GM21717 (cell line): ENCODE data around the gene CBX6.
"Not testable (repeated sequence)": the region's sequence is repeated elsewhere in the genome, so short reads cannot be mapped to it uniquely, and the experiment has no call there.

Experiments
- ATAC-seq: cut with Tn5 transposase; IDR thresholded peaks from one replicate; pipeline ENCODE4 v1.9.1; 2021; ENCODE audit warnings: mild to moderate bottlenecking, moderate library complexity; ENCODE audit not compliant: unreplicated experiment

Gene CBX6

DNA sequence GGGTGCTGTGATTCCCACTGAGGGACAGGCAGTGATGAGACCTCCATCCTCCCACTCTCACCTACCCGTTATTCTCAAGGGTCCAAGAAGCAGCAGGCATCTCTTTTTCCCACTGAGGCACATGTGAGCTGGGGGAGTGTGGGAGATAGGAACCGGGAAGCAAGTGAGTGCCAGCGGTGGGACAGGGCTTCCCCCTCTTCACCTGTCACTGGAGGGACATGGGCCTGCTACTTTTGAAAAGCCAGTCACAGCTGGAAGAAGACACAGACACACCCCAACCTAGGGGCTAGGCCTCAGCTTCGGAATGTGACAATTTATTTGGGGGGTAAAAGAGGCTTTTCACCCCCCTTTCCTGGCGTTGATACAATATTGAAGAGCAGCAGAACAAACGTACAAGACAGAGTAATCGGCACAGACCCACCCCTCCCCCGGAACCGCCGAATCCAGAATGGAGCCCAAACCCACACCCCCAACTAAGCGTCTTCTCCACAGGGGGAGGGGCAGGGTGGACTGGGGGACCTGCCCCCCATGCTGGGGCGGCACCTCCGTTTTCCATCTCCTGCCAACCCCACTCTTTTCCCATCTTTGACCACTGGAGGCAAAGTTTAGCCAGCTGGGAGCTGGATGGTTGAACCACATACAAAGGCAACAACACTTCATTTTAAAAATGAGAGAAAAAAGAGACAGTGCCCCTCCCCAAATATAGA, 10.7 kb downstream of the CBX6 start:
- no peak for ATAC-seq

- ATAC-seq, result no peak
Observed at GRCh38 chr22:38860283-38861169, 11.5 kb downstream of the CBX6 start.

- ATAC-seq, result no peak
Observed at GRCh38 chr22:38859581-38860282, 12.3 kb downstream of the CBX6 start.

DNA sequence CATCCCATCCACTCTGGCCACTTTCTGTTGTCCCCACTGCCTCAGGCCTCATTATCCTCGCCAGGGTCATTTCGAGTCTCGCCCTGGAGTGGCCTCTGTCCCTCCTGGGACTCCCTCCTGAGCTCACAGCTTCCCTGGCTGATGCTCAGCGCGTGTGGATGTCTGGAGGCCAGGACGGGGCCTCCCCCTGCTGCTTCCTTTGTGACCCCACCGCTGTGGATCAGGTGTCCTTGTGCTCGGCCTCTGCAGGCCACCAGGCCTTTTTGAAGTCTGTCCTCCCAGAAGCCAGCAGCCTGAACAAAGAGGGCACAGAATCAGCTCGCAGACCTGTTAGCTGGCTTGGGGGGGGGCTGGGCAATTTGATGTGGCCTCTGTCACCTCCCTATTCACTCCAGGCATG, 13.5 kb downstream of the CBX6 start:
- ATAC-seq, result no peak

- ATAC-seq, result not testable (repeated sequence)
Observed at GRCh38 chr22:38854476-38854875, 17.5 kb downstream of the CBX6 start.

DNA sequence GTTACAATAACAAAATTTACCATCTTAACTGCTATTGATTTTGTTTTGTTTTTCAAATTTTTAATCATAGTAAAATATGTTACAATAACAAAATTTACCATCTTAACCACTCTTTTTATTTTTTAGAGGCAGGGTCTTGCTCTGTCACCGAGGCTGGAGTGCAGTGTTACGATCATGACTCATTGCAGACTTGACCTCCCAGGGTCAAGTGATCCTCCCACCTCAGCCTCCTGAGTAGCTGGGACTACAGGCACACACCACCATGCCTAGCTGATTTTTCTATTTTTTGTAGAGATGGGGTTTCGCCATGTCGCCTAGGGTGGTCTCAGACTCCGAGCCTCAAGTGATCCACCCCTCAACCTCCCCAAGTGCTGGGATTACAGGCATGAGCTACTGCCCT, 18.1 kb downstream of the CBX6 start:
- not testable (repeated sequence) for ATAC-seq

DNA sequence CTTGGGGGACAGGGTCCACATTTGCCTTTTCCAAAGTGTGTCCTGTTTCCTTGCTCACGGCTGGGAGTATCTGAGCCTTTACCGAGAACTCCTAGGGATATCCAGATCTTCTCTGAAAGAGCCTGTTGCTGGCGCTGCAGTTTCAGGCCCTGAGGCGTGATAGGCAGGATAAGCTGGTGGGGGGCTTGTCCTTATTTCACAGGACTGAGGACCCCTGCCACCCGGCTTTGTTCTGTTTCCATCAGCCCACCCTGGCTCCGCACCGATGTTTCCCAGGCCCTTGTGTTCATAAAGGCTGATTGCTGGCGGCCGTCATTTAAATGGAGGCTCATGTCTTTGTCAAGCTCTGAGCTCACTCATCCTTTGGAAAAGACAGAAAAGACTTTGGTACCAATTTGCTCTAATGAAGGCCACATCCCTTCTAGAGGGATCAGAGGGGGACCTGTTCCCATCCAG, 18.8 kb downstream of the CBX6 start:
- ATAC-seq, result no peak

GRCh38 chr22:38852522-38852921, 19.5 kb downstream of the CBX6 start:
- no peak for ATAC-seq

GRCh38 chr22:38850941-38851849, 20.8 kb downstream of the CBX6 start:
- ATAC-seq, result no peak

DNA sequence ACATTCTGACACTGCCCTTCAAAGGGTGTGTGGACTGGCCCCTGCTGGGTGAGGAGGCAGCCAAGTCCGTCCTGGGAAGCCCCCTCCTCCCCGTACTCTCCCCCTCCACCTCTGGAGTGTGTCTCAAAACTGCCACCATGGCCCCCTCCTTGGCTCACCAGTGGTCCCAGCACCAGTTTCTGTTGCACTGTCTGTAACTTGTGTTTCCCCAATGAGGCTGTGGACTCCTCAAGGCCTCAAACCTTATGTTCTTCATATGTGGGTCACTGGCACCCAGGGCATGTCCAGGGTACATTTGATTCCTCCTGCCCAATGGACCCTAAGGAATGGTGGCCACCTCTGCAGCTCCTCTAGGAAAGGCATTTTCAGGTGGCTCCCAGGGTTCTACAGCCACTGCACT, 21.6 kb downstream of the CBX6 start:
- ATAC-seq, result no peak

DNA sequence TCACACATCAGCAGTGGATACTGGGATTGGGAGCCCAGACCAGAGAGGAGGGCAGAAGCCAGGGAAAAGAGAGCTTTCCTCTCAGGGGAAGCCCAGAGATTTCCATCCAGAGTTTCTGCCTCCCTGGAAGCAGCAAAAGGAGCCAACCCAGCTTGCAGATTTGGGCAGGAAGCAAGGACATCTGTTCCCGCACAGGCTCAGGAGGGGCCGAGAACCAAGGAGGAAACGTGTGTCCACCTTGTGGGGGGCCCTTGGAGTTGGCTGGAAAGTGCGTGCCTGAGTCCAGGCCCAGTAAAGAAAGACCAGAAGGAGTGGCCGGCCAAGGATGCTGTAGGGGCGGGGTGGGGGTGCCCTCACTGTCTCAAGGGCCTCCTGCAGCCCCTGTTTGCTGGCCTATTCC, 22.2 kb downstream of the CBX6 start:
- no peak for ATAC-seq

DNA sequence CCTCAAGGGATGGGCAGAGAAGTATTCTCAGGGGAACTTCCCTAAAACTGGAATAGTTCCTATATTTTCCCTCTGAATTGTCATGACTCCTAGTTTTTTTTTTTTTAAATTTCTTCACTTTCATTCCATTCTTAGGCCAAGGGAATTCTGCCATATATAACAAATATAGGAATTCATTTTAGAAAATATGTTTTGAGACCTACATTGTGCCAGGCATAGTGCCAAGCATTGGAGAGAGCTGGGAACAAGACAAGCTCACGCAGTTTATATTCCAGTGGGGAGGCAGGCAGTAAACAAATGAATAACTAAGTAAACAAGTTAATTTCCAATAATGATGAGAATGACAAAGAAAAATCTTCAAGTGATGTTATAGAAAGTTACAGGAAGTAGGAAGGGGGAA, 25.6 kb downstream of the CBX6 start:
- no peak for ATAC-seq

DNA sequence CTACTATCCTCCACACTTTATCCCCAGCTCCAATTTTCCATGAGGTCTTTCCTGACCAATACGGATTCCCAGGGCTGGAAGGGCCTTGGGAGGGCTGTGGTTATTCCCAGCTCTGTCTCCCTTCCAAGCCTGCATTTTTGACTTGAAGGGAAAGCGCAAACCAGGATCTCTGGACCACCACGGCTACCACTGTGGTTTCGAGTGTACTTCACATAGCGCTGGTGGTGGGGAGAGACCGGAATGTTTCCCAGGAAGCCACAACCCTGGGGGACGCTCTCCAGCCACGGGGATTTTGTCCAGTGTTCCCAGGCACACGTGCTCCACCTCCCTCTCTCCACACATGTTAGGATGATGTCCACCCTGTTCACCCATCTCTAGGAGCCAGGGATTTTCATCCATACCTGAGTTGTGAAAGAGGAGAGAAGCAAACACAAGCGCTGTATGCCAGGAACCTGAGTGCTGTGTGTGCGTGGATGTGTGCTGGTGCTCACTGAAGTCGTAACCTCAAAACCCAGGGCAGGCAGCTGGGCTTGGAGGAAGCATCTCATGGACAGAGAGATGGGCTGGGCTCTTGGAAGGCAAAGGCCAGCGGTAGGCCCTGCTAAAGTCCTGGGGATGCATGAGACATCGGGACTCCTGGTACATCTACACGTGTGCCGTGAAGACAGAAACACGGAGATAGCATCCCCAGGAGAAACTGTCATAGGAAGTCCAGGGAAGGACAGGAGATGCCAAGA, 26.8 kb downstream of the CBX6 start:
- ATAC-seq, result no peak

- no peak for ATAC-seq
Observed at GRCh38 chr22:38844315-38845003, 27.6 kb downstream of the CBX6 start.

GRCh38 chr22:38843657-38844314, 28.2 kb downstream of the CBX6 start, which contains the start of gene NPTXR:
Gene NPTXR, minus strand, starts transcription at chr22:38844028.
- no peak for ATAC-seq

DNA sequence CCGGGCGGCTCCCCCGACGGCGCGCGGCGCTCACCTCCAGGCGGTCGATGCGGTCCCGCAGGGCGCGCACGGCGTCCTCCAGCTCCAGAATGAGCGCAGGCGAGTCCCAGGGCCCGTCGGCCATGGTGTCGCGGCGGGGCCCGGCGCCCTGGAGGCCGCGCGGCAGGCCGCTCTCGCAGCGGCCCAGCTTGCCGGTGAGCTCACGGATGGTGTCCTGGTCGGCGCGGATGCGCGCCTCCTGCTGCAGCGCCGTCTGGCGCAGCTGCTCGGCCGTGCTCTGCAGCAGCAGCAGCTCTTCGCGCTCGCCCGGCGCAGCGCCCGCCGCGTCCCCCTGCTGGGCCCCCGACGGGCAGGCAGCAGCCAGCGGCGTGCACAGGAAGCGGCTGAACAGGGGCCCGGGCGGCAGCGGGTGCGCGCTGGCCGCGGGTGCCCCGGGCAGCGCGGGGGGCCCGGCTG, 28.8 kb downstream of the CBX6 start:
- ATAC-seq, result no peak

GRCh38 chr22:38842512-38843200, 29.4 kb downstream of the CBX6 start:
- ATAC-seq, result no peak

DNA sequence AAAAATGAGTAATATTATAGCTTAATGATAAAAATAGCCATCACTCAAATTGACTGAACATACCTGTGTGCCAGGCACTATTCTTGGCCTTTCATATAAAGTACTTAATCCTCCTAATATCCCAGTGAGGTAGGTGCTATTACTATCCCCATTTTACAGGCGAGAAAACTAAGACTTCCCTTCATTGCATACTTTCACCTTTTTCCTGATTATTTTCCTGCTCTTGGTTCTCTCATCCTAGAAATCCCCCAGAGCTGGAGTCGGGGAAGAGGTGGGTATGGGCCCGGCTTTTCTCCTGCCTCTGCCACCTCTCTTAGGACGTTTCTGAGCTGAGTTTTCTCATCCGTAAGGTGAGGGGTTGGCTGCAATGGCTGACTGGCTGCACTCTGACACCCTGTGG, 30.4 kb downstream of the CBX6 start:
- no peak for ATAC-seq
